NB4 (cell line): ENCODE measurements around the gene SLC22A13.

Experiments
- DNase-seq: peaks from one replicate; pipeline ENCODE4 v3.0.0; 2010; ENCODE audit warnings: low read depth
- H3K4me3 ChIP-seq: one replicate; pipeline ENCODE4 v1.5.1; 2011; ENCODE audit warnings: mild to moderate bottlenecking, low read depth, low read length, moderate library complexity
- MYC ChIP-seq: IDR thresholded peaks from 2 replicates; pipeline ENCODE4 v1.6.1; 2011; ENCODE audit warnings: low read depth, low read length
- POLR2A ChIP-seq: IDR thresholded peaks from 2 replicates; pipeline ENCODE4 v1.6.1; 2011; ENCODE audit warnings: mild to moderate bottlenecking; ENCODE audit not compliant: insufficient read length; ENCODE audit errors: extremely low read depth
- TF ChIP-seq, protein P1 (sequence below): IDR thresholded peaks from one replicate; pipeline ENCODE4 v1.5.1; 2012; ENCODE audit warnings: low read depth, low read length
- TF ChIP-seq, protein P2 (sequence below): IDR thresholded peaks from 2 replicates; pipeline ENCODE4 v1.6.1; 2011; ENCODE audit warnings: low read depth, low read length

SLC22A13 gene

DNA sequence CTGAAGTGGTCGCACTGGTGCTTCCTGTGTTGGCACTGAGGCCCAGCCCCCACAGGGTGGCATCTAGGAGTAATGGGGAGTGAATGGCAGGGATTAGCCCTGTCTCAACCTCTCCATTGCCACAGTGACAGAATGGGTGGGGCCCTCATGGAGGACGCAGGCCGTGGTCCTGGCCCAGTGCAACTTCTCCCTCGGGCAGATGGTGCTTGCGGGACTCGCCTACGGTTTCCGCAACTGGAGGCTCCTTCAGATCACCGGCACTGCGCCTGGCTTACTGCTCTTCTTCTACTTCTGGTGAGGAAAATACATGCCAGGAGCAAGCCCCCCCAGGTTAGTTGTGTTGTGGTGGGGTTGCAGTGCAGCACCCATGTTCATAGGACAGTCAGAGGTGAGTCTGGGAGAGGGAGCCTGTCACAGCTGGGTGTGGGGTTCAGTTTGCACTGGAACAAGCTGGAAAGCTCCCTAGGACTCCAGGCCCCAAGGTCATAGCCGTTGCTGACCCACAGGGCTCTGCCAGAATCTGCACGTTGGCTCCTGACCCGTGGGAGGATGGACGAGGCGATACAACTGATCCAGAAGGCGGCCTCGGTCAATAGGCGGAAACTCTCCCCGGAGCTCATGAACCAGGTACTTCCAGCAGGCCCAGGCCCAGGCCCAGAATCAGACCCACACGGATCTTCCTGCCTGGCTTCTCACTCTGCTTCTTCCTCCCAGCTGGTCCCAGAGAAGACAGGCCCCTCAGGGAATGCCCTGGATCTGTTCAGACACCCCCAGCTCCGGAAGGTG, 9.4 kb downstream of the SLC22A13 start:
- H3K4me3 ChIP-seq = no peak overlapping the region
- TF ChIP-seq MYC = no peak
- TF ChIP-seq POLR2A = no peak
- TF ChIP-seq, protein P1, sequence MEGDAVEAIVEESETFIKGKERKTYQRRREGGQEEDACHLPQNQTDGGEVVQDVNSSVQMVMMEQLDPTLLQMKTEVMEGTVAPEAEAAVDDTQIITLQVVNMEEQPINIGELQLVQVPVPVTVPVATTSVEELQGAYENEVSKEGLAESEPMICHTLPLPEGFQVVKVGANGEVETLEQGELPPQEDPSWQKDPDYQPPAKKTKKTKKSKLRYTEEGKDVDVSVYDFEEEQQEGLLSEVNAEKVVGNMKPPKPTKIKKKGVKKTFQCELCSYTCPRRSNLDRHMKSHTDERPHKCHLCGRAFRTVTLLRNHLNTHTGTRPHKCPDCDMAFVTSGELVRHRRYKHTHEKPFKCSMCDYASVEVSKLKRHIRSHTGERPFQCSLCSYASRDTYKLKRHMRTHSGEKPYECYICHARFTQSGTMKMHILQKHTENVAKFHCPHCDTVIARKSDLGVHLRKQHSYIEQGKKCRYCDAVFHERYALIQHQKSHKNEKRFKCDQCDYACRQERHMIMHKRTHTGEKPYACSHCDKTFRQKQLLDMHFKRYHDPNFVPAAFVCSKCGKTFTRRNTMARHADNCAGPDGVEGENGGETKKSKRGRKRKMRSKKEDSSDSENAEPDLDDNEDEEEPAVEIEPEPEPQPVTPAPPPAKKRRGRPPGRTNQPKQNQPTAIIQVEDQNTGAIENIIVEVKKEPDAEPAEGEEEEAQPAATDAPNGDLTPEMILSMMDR = no peak
- TF ChIP-seq, protein P2, sequence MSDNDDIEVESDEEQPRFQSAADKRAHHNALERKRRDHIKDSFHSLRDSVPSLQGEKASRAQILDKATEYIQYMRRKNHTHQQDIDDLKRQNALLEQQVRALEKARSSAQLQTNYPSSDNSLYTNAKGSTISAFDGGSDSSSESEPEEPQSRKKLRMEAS = no peak
- DNase-seq = no peak

DNA sequence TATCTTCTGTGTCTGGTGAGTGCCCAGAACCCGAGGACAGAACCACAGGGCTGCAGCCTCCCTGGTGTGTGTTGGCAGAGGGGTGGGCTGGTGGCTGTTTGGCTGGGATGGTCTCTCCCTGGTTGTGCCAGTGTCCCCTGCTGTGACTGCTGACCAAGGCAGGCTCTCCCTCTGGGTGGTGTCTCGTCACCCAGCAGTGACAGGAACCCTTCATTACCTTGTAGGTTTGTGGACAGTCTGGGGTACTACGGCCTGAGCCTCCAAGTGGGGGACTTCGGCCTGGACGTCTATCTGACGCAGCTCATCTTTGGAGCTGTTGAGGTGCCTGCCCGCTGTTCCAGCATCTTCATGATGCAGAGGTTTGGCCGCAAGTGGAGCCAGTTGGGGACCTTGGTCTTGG, 10.0 kb downstream of the SLC22A13 start:
- no peak for TF ChIP-seq MYC
- TF ChIP-seq, protein P2 = no peak
- TF ChIP-seq, protein P1 = no peak
- no peak for TF ChIP-seq POLR2A

DNA sequence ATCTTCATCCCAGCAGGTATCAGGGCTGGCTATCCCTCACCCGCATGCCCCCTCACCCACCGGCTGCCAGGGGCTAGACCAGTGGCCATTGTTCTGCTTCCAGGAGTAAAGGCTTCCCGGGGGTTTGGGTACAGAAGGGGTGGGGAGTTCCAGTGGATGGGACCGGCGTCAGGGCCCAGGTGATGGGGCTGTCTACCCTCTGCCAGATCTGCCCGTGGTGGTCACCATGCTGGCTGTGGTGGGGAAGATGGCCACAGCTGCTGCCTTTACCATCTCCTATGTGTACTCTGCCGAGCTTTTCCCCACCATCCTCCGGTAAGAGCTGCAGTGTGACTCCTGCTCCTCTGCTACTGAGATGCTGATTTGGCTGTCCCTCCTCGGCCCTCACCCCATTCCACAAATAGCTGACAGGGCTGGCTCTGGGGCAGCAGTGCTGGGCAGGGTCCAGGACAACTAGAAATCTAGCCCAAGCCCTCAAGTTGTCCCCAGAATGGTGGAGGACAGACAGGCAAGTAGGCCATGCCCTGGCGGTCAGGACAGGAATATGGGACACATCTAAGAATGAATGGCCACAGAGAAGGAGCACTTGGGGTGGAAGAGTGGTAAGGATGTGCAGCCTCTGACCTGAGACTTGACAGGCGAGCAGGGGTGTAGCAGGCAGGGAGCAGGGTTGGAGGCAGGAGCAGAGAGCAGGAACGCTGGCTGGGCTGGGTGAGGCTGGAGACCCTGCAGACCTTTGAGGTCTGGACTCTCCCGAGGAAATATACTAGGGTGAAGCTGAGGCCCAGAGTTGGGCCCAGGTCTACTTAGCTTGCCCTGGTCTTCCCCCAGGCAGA, 10.7 kb downstream of the SLC22A13 start:
- DNase-seq = no peak
- TF ChIP-seq POLR2A = no peak
- TF ChIP-seq, protein P2 = no peak
- TF ChIP-seq, protein P1 = no peak
- TF ChIP-seq MYC = no peak
- H3K4me3 ChIP-seq = no peak overlapping the region

More for the DNA sequence above, 10.0 kb downstream of the SLC22A13 start:
- no peak for DNase-seq
- H3K4me3 ChIP-seq = no peak overlapping the region

DNA sequence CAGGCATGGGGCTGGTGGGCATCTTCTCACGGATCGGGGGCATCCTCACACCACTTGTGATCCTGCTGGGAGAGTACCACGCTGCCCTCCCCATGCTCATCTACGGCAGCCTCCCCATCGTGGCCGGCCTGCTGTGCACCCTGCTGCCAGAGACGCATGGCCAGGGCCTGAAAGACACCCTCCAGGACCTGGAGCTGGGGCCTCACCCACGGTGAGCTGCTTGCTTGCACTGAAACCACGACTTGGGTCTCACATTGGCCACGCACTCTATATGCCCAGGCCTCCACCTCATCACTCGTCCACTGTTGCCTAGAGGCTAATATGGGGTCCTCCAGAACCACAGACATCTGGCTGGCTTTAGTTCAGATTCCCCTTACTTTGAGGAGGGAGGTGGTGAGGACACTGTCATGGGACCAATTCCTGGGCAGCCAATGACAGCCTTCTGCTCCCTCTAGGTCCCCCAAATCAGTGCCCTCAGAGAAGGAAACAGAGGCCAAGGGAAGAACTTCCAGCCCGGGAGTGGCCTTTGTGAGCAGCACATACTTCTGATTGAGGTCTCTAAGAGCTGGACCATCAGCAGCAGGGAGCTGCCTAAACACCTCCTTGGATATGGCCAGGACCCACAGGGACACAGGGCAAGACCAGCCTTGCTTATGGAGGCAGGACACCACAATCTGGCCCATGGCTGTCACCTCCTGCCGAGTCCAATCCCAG, 11.5 kb downstream of the SLC22A13 start:
- DNase-seq = no peak

GRCh38 chr3:38278841-38279240, 13.2 kb downstream of the SLC22A13 start:
- no peak overlapping the region for H3K4me3 ChIP-seq
- TF ChIP-seq, protein P2 = no peak
- TF ChIP-seq POLR2A = no peak
- no peak for TF ChIP-seq MYC
- TF ChIP-seq, protein P1 = no peak
- no peak for DNase-seq

More for the DNA sequence above, 11.5 kb downstream of the SLC22A13 start:
- H3K4me3 ChIP-seq = no peak overlapping the region
- TF ChIP-seq, protein P2 = no peak
